ENCODE measurements around the gene ZNF571.

ZNF571 gene

GRCh38 chr19:37594304-37594981 is at the start of gene ZNF571, which contains the start of gene ZNF540:
Gene ZNF571, minus strand, starts transcription at chr19:37594792. Its CDS starts 8,116 bp downstream, at chr19:37586676.
Gene ZNF540, plus strand, starts transcription at chr19:37594876. Its CDS starts 3,572 bp downstream, at chr19:37598448.
- DNase-seq (ENCODE audit: low read depth in 1 of 2, low spot score in 1 of 2), result peak; percentile 80 to 92

DNA sequence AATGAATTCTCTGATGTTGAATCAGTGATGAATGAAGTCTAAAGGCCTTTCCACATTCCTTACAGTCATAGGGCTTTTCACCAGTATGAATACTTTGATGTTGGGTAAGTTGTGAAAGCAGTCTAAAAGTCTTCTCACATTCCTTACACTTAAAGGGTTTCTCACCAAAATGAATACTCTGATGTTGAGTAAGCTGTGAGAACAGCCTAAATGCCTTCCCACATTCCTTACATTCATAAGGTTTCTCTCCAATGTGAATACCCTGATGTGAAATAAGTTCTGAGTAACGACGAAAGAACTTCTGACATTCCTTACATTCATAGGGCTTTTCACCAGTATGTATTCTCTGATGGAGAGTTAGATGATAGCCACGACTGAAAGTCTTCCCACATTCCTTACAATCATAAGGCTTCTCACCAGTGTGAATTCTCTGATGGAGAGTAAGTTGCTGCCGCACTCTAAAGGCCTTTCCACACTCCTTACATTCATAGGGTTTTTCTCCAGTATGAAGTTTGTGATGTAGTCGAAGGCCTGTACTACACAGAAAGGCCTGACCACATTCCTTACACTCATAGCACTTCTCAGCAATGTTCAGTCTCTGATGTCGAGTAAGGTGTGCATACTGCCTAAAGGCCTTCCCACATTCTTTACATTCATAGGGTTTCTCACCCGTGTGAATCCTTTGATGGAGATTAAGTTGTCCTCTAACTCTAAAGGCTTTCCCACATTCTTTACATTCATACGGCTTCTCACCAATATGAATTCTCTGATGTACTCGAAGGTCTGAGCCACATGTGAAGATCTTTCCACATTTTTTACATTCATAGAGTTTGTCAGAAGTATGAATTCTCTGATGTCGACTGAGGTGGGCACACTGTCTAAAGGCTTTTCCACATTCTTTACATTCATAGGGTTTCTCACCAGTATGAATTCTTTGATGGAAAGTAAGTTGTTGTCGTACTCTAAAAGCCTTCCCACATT is 40.8 kb upstream of the ZNF571 start:
- no peak for DNase-seq (ENCODE audit: low read depth in 1 of 2, low spot score in 1 of 2)

DNA sequence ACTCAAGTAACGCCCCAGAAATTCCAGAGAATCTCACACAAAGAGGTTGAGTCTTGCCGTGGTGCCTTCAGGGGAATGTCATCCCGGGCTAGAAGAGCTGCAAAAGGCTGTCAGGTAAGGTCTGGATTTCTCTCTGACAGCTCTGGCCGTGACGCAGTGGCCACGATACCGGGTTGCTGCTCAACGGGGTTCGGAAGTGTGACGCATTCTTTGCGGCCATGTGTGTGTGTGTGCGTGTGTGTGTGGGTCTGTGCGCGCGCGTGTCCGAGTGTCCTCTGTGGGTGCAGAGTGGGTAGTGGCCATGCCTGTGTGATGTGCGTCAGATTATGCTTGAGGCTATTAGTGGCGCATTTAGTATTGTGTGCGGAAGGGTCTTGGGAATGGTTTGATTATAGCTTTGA is 390 bp upstream of the ZNF571 start:
- DNase-seq (ENCODE audit: low read depth in 1 of 2, low spot score in 1 of 2), result peak in 1 of 2 donors; percentile 28

GRCh38 chr19:37593996-37594303 is 642 bp downstream of the ZNF571 start:
- no peak for DNase-seq (ENCODE audit: low read depth in 1 of 2, low spot score in 1 of 2)

DNA sequence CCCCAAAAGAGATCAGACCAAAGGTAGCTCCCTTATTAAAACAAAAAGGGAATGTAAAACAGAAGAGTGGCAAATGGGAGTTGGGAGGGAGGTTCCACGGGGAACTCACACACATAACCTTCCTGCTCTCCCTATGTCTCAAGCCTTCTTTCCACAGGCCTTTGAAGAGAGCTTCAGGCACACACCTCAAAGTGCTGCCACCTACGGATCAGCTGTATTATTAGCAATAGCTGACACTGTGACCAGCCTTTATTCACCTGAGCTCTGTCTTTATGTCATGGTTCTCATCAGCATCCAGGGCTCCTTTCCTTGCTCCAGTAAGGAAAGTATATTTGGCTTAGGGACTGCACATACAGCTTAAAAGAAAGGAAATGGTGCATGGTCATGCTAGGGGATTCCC is 11.3 kb downstream of the ZNF571 start:
- DNase-seq (ENCODE audit: low read depth in 1 of 2, low spot score in 1 of 2), result no peak

- DNase-seq (ENCODE audit: low read depth in 1 of 2, low spot score in 1 of 2), result no peak
Measured at GRCh38 chr19:37572203-37572602, 22.4 kb downstream of the ZNF571 start.

DNA sequence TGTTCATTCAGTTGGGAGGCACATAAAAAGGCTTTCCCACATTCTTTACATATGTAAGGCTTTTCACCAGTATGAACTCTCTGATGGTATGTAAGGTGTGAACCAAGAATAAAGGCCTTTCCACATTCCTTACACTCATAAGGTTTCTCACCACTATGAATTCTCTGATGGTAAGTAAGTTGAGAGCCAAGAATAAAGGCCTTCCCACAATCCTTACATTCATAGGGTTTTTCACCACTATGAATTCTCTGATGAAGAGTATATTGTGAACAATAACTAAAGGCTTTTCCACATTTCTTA is 29.3 kb downstream of the ZNF571 start:
- DNase-seq (ENCODE audit: low read depth in 1 of 2, low spot score in 1 of 2), result no peak

DNA sequence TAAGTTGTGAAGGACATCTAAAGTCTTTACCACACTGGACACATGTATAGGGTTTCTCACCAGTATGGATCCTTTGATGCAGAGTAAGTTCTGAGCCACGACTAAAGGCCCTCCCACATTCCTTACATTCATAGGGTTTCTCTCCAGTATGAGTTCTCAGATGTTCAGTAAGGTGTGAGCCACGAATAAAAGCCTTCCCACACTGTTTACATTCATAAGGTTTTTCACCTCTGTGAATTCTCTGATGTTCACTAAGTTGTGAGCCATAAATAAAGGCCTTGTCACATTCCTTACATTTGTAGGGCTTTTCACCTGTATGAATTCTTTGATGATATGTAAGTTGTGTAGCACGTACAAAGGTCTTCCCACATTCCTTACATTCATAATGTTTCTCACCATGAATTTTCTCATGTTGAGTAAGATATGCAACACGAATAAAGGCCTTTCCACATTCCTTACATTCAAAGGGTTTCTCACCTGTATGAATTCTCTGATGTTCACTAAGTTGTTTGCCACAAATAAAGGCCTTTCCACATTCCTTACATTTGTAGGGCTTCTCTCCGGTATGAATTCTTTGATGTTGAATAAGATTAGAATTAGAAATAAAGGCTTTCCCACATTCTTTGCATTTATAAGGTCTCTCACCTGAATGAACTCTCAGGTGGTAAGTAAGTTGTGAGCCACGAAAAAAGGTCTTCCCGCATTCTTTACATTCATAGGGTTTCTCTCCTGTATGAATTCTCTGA is 29.8 kb downstream of the ZNF571 start:
- DNase-seq (ENCODE audit: low read depth in 1 of 2, low spot score in 1 of 2), result no peak

- no peak for DNase-seq (ENCODE audit: low read depth in 1 of 2, low spot score in 1 of 2)
Measured at GRCh38 chr19:37563518-37563917, 31.1 kb downstream of the ZNF571 start.

DNA sequence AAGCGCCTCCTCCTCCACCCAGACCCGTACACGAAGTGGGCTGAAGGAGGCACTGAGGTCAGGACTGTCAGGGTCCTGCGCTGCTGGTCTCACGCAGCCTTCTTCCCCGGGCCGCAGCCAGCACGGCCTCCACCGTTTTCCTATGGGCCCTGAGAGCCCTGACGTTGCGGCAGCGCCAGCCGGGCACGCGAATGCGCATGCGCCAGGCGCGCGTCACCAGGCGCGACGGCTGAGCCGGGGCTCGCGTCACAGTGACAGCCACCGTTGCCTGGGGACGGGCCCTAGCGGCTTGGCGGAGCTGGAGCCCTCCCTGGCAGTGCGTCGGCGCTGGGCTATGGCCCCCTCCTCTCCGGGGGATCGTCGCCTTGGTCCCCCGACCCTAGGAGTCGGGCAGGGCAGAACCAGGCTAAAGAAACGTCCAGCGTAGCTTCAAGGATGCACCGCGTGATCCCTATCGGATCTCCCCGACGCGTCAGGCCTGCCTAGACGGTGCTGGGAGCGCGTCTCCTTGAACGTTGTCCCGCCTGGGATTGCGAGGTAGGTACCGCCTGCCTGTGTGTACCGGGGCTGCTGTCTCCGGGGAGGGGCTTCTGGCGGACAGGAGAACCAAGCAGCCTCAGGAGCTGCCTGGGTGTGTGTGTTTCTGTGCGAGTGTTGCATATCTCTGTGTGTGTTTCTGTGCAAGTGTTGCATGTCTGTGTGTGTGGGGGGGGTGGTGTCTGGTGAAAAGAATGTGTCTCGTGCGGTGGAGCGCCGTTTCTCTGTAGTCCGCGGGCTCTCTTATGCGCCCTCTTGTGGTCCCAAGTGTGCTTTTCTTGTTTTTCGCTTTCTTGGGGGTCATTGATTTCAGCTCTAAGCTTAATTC is 43.2 kb downstream of the ZNF571 start:
- peak in 1 of 2 donors; percentile 17 for DNase-seq (ENCODE audit: low read depth in 1 of 2, low spot score in 1 of 2)

DNA sequence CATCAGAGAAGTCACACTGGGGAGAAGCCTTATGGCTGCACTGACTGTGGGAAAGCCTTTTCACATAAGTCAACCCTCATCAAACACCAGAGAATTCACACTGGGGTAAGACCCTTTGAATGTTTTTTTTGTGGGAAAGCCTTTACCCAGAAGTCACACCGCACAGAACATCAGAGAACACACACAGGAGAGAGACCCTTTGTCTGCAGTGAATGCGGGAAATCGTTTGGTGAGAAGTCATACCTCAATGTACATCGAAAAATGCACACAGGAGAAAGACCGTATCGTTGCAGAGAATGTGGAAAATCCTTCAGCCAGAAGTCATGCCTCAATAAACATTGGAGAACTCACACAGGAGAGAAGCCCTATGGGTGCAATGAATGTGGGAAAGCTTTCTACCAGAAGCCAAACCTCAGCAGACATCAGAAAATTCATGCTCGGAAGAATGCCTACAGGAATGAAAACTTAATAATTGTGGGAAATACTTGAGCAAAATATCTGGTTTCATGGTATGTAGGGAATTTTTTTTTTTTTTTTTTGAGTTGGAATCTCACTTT is 57.1 kb downstream of the ZNF571 start:
- no peak for DNase-seq (ENCODE audit: low read depth in 1 of 2, low spot score in 1 of 2)

GRCh38 chr19:37519890-37520289 is 74.7 kb downstream of the ZNF571 start:
- no peak for DNase-seq (ENCODE audit: low read depth in 1 of 2, low spot score in 1 of 2)
